Common myeloid progenitor, CD34-positive (primary cell): ENCODE measurements around the gene SUSD1.

ENCODE experiments used
- CTCF ChIA-PET: fragments of 350-600 bp; sonication (Branson Sonifier 250); formaldehyde crosslinking; loops from one replicate; lab custom pipeline; 2021; ENCODE audit warnings: antibody characterized with exemption; lab: Charles Lee
- POLR2A ChIA-PET: fragments of 350-600 bp; sonication (Branson Sonifier 250); formaldehyde crosslinking; loops from one replicate; lab custom pipeline; 2021; ENCODE audit warnings: antibody characterized with exemption; lab: Charles Lee
- DNase-seq, 3 donors: peaks; one replicate each; pipeline versions ENCODE4 v3.0.0 to v3.0.0-alpha.2; 2013
- H3K27ac ChIP-seq, 2 experiments: 1 replicate in 1 of 2; 2 replicates in 1 of 2; pipeline ENCODE4 v1.7.0; 2013; ENCODE audit warnings: inconsistent platforms in 2 of 2, low read length in 2 of 2, mild to moderate bottlenecking in 2 of 2, low read depth in 1 of 2, moderate library complexity in 1 of 2; ENCODE audit not compliant: severe bottlenecking in 2 of 2, insufficient read depth in 1 of 2, poor library complexity in 1 of 2
- H3K27me3 ChIP-seq, 5 experiments: replicated peaks in 2 of 5; 1 replicate in 3 of 5; 2 replicates in 2 of 5; pipeline versions ENCODE4 v1.6.1 to v1.7.0; 2013; ENCODE audit warnings: low read length in 4 of 5, mild to moderate bottlenecking in 2 of 5, moderate library complexity in 2 of 5, inconsistent platforms in 1 of 5; ENCODE audit not compliant: insufficient read depth in 5 of 5, control insufficient read depth in 4 of 5
- H3K36me3 ChIP-seq, 4 experiments: 1 replicate in 2 of 4; 2 replicates in 2 of 4; pipeline versions ENCODE4 v1.6.1 to v1.7.0; 2013; ENCODE audit warnings: low read length in 3 of 4, control low read depth in 1 of 4, mild to moderate bottlenecking in 1 of 4; ENCODE audit not compliant: control insufficient read depth in 4 of 4, insufficient read depth in 4 of 4
- H3K4me1 ChIP-seq, 4 experiments: 1 replicate in 3 of 4; 2 replicates in 1 of 4; pipeline versions ENCODE4 v1.6.1 to v1.7.1; 2013; ENCODE audit warnings: low read length in 3 of 4, mild to moderate bottlenecking in 3 of 4, control low read depth in 1 of 4, inconsistent platforms in 1 of 4, moderate library complexity in 1 of 4; ENCODE audit not compliant: control insufficient read depth in 4 of 4, insufficient read depth in 4 of 4; ENCODE audit errors: control extremely low read depth in 1 of 4
- H3K4me3 ChIP-seq, 7 experiments: 1 replicate in 4 of 7; 2 replicates in 3 of 7; pipeline versions ENCODE4 v1.5.1 to v1.7.0; 2013; ENCODE audit warnings: mild to moderate bottlenecking in 7 of 7, low read length in 6 of 7, moderate library complexity in 6 of 7, inconsistent platforms in 2 of 7, low read depth in 2 of 7, control low read depth in 1 of 7; ENCODE audit not compliant: insufficient read depth in 4 of 7, control insufficient read depth in 1 of 7; ENCODE audit errors: extremely low read depth in 1 of 7
- H3K9me3 ChIP-seq, 5 experiments: 1 replicate in 4 of 5; 2 replicates in 1 of 5; pipeline versions ENCODE4 v1.6.1 to v1.7.1; 2013; ENCODE audit warnings: low read length in 4 of 5, mild to moderate bottlenecking in 2 of 5, inconsistent platforms in 1 of 5, low read depth in 1 of 5, moderate library complexity in 1 of 5; ENCODE audit not compliant: control insufficient read depth in 4 of 5, insufficient read depth in 2 of 5; ENCODE audit errors: control extremely low read depth in 1 of 5
- WGBS: methylation state at CpG from one replicate; pipeline ENCODE4 v1.1.5; 2013; ENCODE audit not compliant: insufficient coverage; 5-methylcytosine and 5-hydroxymethylcytosine counted together

SUSD1 gene

DNA sequence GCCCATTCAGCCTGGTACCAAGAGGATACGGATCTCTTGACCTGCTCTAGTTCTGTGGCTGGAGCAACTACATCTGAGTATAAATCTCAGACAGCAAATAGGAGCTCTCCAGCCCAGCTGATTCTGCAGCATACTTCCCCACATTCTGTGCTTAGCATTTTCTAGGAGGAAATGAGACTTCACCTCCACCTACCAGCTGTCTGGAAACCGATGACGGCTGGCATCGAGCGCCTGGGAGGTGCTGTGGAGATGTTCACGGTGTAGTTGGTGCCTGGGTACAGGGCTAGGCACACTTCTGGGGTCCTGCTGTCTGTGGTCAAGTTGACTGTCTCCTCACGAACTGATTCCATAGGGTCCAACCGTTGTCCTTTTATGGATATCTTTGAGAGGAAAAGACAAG is 63.6 kb downstream of the SUSD1 start:
- H3K9me3 ChIP-seq = no peaks in the 10 kb centered on the region
- H3K27me3 ChIP-seq = no peaks in the 10 kb centered on the region
- H3K4me1 ChIP-seq = no peaks in the 10 kb centered on the region
- DNase-seq = no peak
- 100% methylated on average over 4 of the region's 8 CpGs for WGBS
- ChIA-PET POLR2A (no interaction called here), CTCF (interaction anchor here (1.5 kb wide), 2 partner anchors 24 to 234 kb away, joined by 3 read pairs; no protein-coding TSS in a partner anchor)
- no peak overlapping the region for H3K4me3 ChIP-seq
- no peak overlapping the region for H3K27ac ChIP-seq
- peaks cover 0 to 29% (median 18%) of the 10 kb centered on the region in 4 experiments for H3K36me3 ChIP-seq

DNA sequence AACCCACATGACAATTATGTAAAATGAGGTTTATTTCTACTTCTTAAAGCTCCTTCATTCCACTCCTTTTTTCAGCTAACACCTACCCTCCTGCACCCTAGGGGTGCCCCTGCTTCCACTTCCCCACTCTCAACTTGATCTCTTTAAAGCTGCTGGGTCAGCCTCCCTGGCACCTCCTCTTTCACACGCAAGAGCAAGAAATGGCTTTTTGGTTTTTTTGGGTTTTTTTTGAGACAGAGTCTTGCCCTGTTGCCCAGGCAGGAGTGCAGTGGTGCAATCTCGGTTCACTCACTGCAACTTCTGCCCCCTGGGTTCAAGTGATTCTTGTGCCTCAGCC is 64.4 kb downstream of the SUSD1 start:
- H3K36me3 ChIP-seq = peaks cover 0 to 24% (median 15%) of the 10 kb centered on the region in 4 experiments
- ChIA-PET POLR2A (interaction anchor here (0.6 kb wide), 2 partner anchors 51 to 70 kb away, joined by 3 read pairs; no protein-coding TSS in a partner anchor), CTCF (interaction anchor here (1.1 to 1.9 kb wide), 8 partner anchors 8 to 251 kb away, joined by 3 to 7 read pairs (median 3); no protein-coding TSS in a partner anchor)
- H3K4me3 ChIP-seq = no peak overlapping the region
- H3K27me3 ChIP-seq = no peaks in the 10 kb centered on the region
- H3K9me3 ChIP-seq = no peaks in the 10 kb centered on the region
- no peak overlapping the region for H3K27ac ChIP-seq
- H3K4me1 ChIP-seq = no peaks in the 10 kb centered on the region
- WGBS = 64% methylated on average over 2 of the region's 2 CpGs
- no peak for DNase-seq

DNA sequence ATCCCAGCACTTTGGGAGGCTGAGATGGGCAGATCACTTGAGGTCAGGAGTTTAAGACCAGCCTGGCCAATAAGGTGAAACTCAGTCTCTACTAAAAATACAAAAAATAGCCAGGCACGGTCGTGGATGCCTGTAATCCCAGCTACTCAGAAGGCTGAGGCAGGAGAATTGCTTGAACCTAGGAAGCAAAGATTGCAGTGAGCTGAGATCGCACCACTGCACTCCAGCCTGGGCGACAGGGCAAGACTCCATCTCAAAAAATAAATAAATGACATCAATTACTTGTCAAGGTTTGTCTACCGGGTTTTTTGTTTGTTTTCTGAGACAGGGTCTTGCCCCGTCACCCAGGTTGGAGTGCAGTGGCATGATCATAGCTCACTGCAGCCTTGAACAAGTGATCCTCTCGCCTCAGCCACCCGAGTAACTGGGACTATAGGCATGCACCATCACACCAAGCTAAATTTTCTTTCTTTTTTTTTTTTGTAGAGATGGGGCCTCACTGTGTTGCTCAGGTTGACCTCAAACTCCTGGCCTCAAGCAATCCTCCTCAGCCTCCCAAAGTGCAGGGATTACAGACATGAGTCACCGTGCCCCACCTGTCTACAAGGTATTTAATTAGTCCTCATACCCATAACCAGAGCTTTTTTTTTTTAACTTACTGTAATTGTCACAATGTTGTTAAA is 64.9 kb downstream of the SUSD1 start:
- Histone ChIP-seq H3K4me3 (no peak overlapping the region), H3K27me3 (no peaks in the 10 kb centered on the region), H3K9me3 (no peaks in the 10 kb centered on the region), H3K4me1 (peaks cover 0 to 4% (median under 1%) of the 10 kb centered on the region in 4 experiments), H3K36me3 (peaks cover 0 to 22% (median 15%) of the 10 kb centered on the region in 4 experiments), H3K27ac (no peak overlapping the region)
- no peak for DNase-seq
- ChIA-PET CTCF (interaction anchor here (1.1 to 1.9 kb wide), 9 partner anchors 9 to 251 kb away, joined by 3 to 7 read pairs (median 3); no protein-coding TSS in a partner anchor), POLR2A (interaction anchor here (0.6 kb wide), 2 partner anchors 52 to 71 kb away, joined by 3 read pairs; no protein-coding TSS in a partner anchor)
- WGBS = 85% methylated on average over 7 of the region's 9 CpGs

DNA sequence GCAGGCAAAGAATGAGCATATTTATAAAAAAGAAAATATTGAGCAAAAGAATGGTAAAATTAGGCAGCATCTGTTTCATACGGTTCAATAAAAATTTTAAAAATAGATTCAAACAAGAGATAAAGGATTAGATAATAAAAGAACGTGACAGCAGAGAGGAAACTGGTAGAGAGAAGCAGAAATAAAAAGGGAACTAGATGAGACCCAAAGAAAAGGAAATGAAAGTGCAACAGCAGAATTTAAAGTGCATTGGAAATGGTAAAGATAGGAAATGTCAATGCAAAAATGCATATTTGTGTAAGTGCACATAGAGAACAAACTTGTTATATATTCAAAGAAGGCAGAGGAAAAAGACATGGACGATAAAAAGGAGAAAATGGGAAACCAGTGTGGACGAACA is 70.2 kb downstream of the SUSD1 start:
- ChIA-PET POLR2A (no interaction called here), CTCF (interaction anchor here (0.7 kb wide), 1 partner anchor 232 kb away, joined by 5 read pairs; no protein-coding TSS in a partner anchor)
- WGBS = 0% methylated on average over 1 of the region's 4 CpGs

DNA sequence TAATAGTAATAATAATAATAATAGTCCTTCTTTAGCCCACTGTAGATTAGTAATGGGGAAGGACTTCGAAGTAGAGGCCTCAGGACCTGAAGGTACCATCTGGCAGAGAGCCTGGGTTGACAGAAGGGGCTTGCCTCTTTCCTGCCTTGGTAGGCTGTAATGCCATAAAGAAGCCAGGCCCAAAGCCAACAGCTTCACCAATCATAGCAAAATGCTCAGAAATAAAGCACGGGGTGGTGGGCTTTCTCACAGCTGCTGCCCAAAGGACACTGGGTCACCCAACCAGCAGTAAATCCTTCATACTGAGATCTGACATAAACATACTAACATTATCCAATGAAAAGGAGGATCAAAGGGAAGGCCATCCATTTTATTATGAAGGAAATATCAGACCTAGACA is 70.7 kb downstream of the SUSD1 start:
- no CpG with 5 or more reads among the region's 2 CpGs for WGBS

More for the DNA sequence above, 70.2 kb downstream of the SUSD1 start:
- Histone ChIP-seq H3K4me1 (peaks cover 0 to 14% (median 9%) of the 10 kb centered on the region in 4 experiments), H3K27me3 (no peaks in the 10 kb centered on the region), H3K27ac (no peak overlapping the region), H3K9me3 (no peaks in the 10 kb centered on the region), H3K36me3 (peaks cover 0 to 4% (median 3%) of the 10 kb centered on the region in 4 experiments), H3K4me3 (peak overlapping the region in 3 of 7 experiments; percentile 19 to 45 (median 33))
- peak; percentile 21 to 58 (median 51) for DNase-seq

DNA sequence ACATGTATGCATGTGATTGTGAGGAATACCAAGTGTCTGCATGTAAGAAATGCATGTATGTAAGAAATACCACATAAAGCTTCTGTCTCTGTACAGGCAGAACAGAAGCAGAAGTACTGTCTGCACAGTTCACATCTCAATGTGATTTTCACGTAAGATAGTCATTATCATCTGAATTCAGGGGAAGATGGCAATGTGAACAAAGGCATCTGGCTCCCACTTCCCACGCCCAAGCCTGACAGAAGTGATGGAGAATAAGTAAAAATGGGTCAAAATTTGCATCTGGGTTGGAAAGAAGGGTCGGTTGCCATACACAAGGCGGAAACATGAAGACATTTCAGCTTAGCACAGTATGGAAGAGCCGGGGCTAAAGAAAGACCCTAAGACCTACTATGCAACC is 71.7 kb downstream of the SUSD1 start:
- WGBS = 97% methylated on average over 5 of the region's 5 CpGs
- Histone ChIP-seq H3K27ac (no peak overlapping the region), H3K4me1 (peaks cover 0 to 14% (median 9%) of the 10 kb centered on the region in 4 experiments), H3K9me3 (no peaks in the 10 kb centered on the region), H3K4me3 (no peak overlapping the region), H3K36me3 (peaks cover 0 to 8% (median 3%) of the 10 kb centered on the region in 4 experiments), H3K27me3 (no peaks in the 10 kb centered on the region)
- CTCF ChIA-PET = interaction anchor here (2.1 kb wide), 1 partner anchor 258 kb away, joined by 7 read pairs; no protein-coding TSS in a partner anchor
- DNase-seq = no peak
- POLR2A ChIA-PET = no interaction called here

More for the DNA sequence above, 70.7 kb downstream of the SUSD1 start:
- Histone ChIP-seq H3K9me3 (no peaks in the 10 kb centered on the region), H3K27ac (peak overlapping the region in 1 of 2 experiments; percentile 54), H3K27me3 (no peaks in the 10 kb centered on the region), H3K4me1 (peaks cover 0 to 14% (median 9%) of the 10 kb centered on the region in 4 experiments), H3K36me3 (peaks cover 0 to 6% (median 3%) of the 10 kb centered on the region in 4 experiments), H3K4me3 (peak overlapping the region in 3 of 7 experiments; percentile 19 to 45 (median 33))
- ChIA-PET CTCF (no interaction called here), POLR2A (no interaction called here)
- peak in 1 of 3 donors; percentile 18 for DNase-seq
